HepG2 (cell line): Measurements from ENCODE around the gene ELP5. TPM values are rescaled to one million over a fixed set of nuclear protein-coding genes. Genes with fewer than 3 reads are reported as not detected.

Source experiments
- ARNTL ChIP-seq: sonication (generic); formaldehyde crosslinking; IDR thresholded peaks from 2 replicates; pipeline ENCODE4 v1.4.0; 2020; ENCODE audit warnings: mild to moderate bottlenecking, missing genetic modification reagents
- BORCS8-MEF2B ChIP-seq: sonication (generic); formaldehyde crosslinking; IDR thresholded peaks from 2 replicates; pipeline ENCODE4 v1.8.0; 2022; ENCODE audit warnings: mild to moderate bottlenecking, missing genetic modification reagents
- BRCA1 ChIP-seq: sonication (generic); formaldehyde crosslinking; IDR thresholded peaks from 2 replicates; pipeline ENCODE4 v1.4.0; 2020; ENCODE audit warnings: missing genetic modification reagents
- KDM1A ChIP-seq: IDR thresholded peaks from 2 replicates; pipeline ENCODE4 v1.6.1; 2016; ENCODE audit warnings: missing compliant biosample characterization
- MEIS2 ChIP-seq: sonication (generic); formaldehyde crosslinking; IDR thresholded peaks from 2 replicates; pipeline ENCODE4 v1.9.0; 2021; ENCODE audit warnings: mild to moderate bottlenecking, missing genetic modification reagents
- MTA1 ChIP-seq: sonication (generic); formaldehyde crosslinking; IDR thresholded peaks from 2 replicates; pipeline ENCODE4 v1.4.0; 2020; ENCODE audit warnings: missing genetic modification reagents, mild to moderate bottlenecking, borderline replicate concordance
- NCOA1 ChIP-seq: sonication (generic); formaldehyde crosslinking; IDR thresholded peaks from 2 replicates; pipeline ENCODE4 v1.9.0; 2021; ENCODE audit warnings: missing genetic modification reagents
- SOX5 ChIP-seq: IDR thresholded peaks from 2 replicates; pipeline ENCODE4 v1.6.1; 2016; ENCODE audit warnings: borderline replicate concordance
- SOX6 ChIP-seq, 2 experiments: fragments of 450-650 bp in 1 of 2; sonication (generic) in 1 of 2; formaldehyde crosslinking in 1 of 2; IDR thresholded peaks; 2 replicates each; pipeline versions ENCODE4 v1.4.0 to v1.6.1; 2017 to 2020; ENCODE audit warnings: antibody characterized with exemption in 1 of 2, mild to moderate bottlenecking in 1 of 2, missing genetic modification reagents in 1 of 2
- SP1 ChIP-seq, 2 experiments: fragments of 450-650 bp in 1 of 2; sonication (generic) in 1 of 2; formaldehyde crosslinking in 1 of 2; IDR thresholded peaks; 2 replicates each; pipeline versions ENCODE4 v1.4.0 to v1.6.1; 2016 to 2020; ENCODE audit warnings: missing genetic modification reagents in 1 of 2
- TOPORS ChIP-seq: sonication (generic); formaldehyde crosslinking; IDR thresholded peaks from 2 replicates; pipeline ENCODE4 v1.8.0; 2023; ENCODE audit warnings: mild to moderate bottlenecking, missing genetic modification reagents
- ZNF432 ChIP-seq: sonication (generic); formaldehyde crosslinking; IDR thresholded peaks from 2 replicates; pipeline ENCODE4 v1.5.0; 2020; ENCODE audit warnings: missing genetic modification reagents, mild to moderate bottlenecking, borderline replicate concordance
- ZNF615 ChIP-seq: sonication (generic); formaldehyde crosslinking; IDR thresholded peaks from 2 replicates; pipeline ENCODE4 v1.5.0; 2020; ENCODE audit warnings: mild to moderate bottlenecking, missing genetic modification reagents, borderline replicate concordance
- polyA plus RNA-seq, 8 experiments: library from polyadenylated mRNA; depleted of rRNA in 3 of 8; stranded (reverse) in 7 of 8; unstranded in 1 of 8; fragments of >200 nt; fragmentation: Illumina TruSeq in 4 of 8; extraction: Trizol in 4 of 8; gene quantifications; 2 replicates each; pipeline versions ENCODE4 v1.2.1 to v1.2.3, GENCODE V29; 2011 to 2016; ENCODE audit warnings: low read depth in 4 of 8, missing spikeins in 1 of 8, mixed read lengths in 1 of 8; ENCODE audit not compliant: insufficient read depth in 1 of 8
- total RNA-seq, 5 experiments: library from RNA; depleted of rRNA; stranded (reverse); fragments of >200 nt; fragmentation: Illumina TruSeq; extraction: Trizol; gene quantifications; 2 replicates each; pipeline ENCODE4 v1.2.3, GENCODE V29; 2016; ENCODE audit warnings: low read depth in 1 of 5
- TF ChIP-seq, protein P1 (sequence below): sonication (generic); formaldehyde crosslinking; IDR thresholded peaks from 2 replicates; pipeline ENCODE4 v1.4.0; 2020; ENCODE audit warnings: missing genetic modification reagents, borderline replicate concordance
- TF ChIP-seq, protein P2 (sequence below): sonication (generic); formaldehyde crosslinking; IDR thresholded peaks from 2 replicates; pipeline ENCODE4 v1.4.0; 2020; ENCODE audit warnings: missing genetic modification reagents, mild to moderate bottlenecking, borderline replicate concordance
- TF ChIP-seq, protein P3 (sequence below): sonication (generic); formaldehyde crosslinking; IDR thresholded peaks from 2 replicates; pipeline ENCODE4 v1.8.1; 2023; ENCODE audit warnings: mild to moderate bottlenecking, moderate library complexity, missing genetic modification reagents
- TF ChIP-seq, protein P4 (sequence below): IDR thresholded peaks from 2 replicates; pipeline ENCODE4 v1.6.1; 2016; ENCODE audit warnings: control low read depth
- TF ChIP-seq, protein P5 (sequence below): IDR thresholded peaks from 2 replicates; pipeline ENCODE4 v1.4.0; 2020; ENCODE audit warnings: mild to moderate bottlenecking, missing genetic modification reagents

Gene ELP5
- total and polyA plus RNA-seq, 2 of the 13 experiments (the other 11 are each of a cell fraction or from before 2014, with no cell fraction given): 67.6 to 69.8 TPM

DNA sequence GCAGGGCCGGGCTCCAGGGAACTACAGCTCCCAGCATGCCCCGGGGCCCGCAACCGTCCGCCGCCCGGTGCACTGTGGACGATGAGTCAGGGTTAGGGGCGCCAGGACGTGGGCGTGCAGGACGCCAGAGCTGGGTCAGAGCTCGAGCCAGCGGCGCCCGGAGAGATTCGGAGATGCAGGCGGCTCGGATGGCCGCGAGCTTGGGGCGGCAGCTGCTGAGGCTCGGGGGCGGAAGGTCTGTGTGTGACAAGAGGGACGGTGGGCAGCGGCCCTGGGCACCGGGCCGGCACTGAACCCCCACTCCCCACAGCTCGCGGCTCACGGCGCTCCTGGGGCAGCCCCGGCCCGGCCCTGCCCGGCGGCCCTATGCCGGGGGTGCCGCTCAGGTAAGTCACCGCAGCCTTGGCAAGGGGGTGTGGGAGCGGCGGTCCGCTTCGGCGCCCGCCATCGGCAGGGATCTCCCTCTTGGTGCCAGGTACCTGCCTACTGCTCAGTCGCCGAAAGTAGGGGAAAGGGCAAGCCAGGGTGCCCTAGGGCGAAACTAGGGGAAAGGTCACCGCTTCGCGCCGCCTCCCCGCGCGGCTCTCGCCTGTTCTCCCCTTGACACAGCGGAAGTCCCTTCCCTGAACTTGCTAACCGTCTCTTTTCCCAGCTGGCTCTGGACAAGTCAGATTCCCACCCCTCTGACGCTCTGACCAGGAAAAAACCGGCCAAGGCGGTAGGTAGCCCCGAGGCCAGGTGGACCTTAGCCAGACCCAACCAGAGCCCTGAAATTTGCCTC lies 32.0 kb upstream of the ELP5 start, which contains the start of the genes ACADVL and DLG4 (continued):
- TF ChIP-seq, protein P1, sequence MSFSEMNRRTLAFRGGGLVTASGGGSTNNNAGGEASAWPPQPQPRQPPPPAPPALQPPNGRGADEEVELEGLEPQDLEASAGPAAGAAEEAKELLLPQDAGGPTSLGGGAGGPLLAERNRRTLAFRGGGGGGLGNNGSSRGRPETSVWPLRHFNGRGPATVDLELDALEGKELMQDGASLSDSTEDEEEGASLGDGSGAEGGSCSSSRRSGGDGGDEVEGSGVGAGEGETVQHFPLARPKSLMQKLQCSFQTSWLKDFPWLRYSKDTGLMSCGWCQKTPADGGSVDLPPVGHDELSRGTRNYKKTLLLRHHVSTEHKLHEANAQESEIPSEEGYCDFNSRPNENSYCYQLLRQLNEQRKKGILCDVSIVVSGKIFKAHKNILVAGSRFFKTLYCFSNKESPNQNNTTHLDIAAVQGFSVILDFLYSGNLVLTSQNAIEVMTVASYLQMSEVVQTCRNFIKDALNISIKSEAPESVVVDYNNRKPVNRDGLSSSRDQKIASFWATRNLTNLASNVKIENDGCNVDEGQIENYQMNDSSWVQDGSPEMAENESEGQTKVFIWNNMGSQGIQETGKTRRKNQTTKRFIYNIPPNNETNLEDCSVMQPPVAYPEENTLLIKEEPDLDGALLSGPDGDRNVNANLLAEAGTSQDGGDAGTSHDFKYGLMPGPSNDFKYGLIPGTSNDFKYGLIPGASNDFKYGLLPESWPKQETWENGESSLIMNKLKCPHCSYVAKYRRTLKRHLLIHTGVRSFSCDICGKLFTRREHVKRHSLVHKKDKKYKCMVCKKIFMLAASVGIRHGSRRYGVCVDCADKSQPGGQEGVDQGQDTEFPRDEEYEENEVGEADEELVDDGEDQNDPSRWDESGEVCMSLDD (CRISPR knock-in tag): no peak
- TF ChIP-seq NCOA1 (0 out of 2 replicates have a peak, but pooled peaks have one; percentile 23), ARNTL (CRISPR knock-in tag) (peak; percentile 59; the same call in 1 of the 2 replicates), KDM1A (no peak), TOPORS (CRISPR knock-in tag) (no peak; the same call in 1 of the 2 replicates), BRCA1 (no peak), BORCS8-MEF2B (CRISPR knock-in tag) (peak; percentile 70), SOX6 (IDR thresholded peaks at IDR 0.05) (no peak), SOX6 (CRISPR knock-in tag; IDR thresholded peaks at IDR 0.05) (no peak), ZNF615 (CRISPR knock-in tag) (no peak), SP1 (IDR thresholded peaks at IDR 0.05) (no peak), SP1 (CRISPR knock-in tag; IDR thresholded peaks at IDR 0.05) (peak; percentile 24; the same call in 1 of the 2 replicates), SOX5 (CRISPR knock-in tag) (no peak), ZNF432 (CRISPR knock-in tag) (no peak), MTA1 (CRISPR knock-in tag) (0 out of 2 replicates have a peak, but pooled peaks have one; percentile 36), MEIS2 (no peak)
- TF ChIP-seq, protein P2, sequence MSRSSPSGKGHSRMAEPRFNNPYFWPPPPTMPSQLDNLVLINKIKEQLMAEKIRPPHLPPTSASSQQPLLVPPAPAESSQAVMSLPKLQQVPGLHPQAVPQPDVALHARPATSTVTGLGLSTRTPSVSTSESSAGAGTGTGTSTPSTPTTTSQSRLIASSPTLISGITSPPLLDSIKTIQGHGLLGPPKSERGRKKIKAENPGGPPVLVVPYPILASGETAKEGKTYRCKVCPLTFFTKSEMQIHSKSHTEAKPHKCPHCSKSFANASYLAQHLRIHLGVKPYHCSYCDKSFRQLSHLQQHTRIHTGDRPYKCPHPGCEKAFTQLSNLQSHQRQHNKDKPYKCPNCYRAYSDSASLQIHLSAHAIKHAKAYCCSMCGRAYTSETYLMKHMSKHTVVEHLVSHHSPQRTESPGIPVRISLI: no peak
- TF ChIP-seq, protein P3, sequence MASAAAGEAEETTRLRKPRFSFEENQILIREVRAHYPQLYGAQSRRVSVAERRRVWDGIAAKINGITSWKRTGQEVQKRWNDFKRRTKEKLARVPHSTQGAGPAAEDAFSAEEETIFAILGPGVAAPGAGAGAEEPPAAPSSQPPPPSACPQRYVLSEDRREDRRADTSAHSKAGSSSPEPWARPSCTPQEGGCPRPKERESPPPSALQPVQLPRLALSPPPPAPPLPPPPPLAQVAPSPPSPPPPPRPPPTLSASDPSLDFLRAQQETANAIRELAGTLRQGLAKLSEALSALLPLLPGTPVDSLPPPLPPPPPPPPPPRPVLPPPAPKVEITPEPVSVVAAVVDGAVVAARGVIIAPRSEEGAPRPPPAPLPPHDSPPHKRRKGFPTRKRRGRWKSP (CRISPR knock-in tag): no peak
- TF ChIP-seq, protein P4, sequence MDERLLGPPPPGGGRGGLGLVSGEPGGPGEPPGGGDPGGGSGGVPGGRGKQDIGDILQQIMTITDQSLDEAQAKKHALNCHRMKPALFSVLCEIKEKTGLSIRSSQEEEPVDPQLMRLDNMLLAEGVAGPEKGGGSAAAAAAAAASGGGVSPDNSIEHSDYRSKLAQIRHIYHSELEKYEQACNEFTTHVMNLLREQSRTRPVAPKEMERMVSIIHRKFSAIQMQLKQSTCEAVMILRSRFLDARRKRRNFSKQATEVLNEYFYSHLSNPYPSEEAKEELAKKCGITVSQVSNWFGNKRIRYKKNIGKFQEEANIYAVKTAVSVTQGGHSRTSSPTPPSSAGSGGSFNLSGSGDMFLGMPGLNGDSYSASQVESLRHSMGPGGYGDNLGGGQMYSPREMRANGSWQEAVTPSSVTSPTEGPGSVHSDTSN (CRISPR knock-in tag): no peak
- TF ChIP-seq, protein P5, sequence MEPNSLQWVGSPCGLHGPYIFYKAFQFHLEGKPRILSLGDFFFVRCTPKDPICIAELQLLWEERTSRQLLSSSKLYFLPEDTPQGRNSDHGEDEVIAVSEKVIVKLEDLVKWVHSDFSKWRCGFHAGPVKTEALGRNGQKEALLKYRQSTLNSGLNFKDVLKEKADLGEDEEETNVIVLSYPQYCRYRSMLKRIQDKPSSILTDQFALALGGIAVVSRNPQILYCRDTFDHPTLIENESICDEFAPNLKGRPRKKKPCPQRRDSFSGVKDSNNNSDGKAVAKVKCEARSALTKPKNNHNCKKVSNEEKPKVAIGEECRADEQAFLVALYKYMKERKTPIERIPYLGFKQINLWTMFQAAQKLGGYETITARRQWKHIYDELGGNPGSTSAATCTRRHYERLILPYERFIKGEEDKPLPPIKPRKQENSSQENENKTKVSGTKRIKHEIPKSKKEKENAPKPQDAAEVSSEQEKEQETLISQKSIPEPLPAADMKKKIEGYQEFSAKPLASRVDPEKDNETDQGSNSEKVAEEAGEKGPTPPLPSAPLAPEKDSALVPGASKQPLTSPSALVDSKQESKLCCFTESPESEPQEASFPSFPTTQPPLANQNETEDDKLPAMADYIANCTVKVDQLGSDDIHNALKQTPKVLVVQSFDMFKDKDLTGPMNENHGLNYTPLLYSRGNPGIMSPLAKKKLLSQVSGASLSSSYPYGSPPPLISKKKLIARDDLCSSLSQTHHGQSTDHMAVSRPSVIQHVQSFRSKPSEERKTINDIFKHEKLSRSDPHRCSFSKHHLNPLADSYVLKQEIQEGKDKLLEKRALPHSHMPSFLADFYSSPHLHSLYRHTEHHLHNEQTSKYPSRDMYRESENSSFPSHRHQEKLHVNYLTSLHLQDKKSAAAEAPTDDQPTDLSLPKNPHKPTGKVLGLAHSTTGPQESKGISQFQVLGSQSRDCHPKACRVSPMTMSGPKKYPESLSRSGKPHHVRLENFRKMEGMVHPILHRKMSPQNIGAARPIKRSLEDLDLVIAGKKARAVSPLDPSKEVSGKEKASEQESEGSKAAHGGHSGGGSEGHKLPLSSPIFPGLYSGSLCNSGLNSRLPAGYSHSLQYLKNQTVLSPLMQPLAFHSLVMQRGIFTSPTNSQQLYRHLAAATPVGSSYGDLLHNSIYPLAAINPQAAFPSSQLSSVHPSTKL (CRISPR knock-in tag): peak; percentile 7; the same call in 1 of the 2 replicates
